ENCODE results near the gene TMEM37. TPM values are rescaled to one million over a fixed set of nuclear protein-coding genes. Genes with fewer than 3 reads are reported as not detected.

The TMEM37 gene
- total RNA-seq, 1 experiment from 2014 or later = 13.8 TPM

GRCh38 chr2:119476301-119477112, 44.9 kb downstream of the TMEM37 start:
- no TSS peak for BruUV-seq (replicated peaks)
- intact Hi-C loops (cut with micrococcal nuclease; ENCODE audit: unreplicated experiment) = loop anchor here (1.0 to 10.0 kb wide), 3 partner anchors 69 to 468 kb away; no protein-coding TSS in a partner anchor
- CTCF ChIA-PET = interaction anchor here (0.6 to 2.1 kb wide), 8 partner anchors 17 to 595 kb away, joined by 3 to 18 read pairs (median 6); no protein-coding TSS in a partner anchor
- H3K27ac ChIP-seq (ENCODE audit: low read depth, low read length, poor library complexity, severe bottlenecking) = no peak overlapping the region
- DNase-seq (ENCODE audit: low spot score) = peak; percentile 74
- no peaks in the 10 kb centered on the region for H3K36me3 ChIP-seq (ENCODE audit: insufficient read depth, low read length, poor library complexity, severe bottlenecking)
- H3K4me1 ChIP-seq (ENCODE audit: insufficient read depth, low read length, poor library complexity, severe bottlenecking) = peaks cover 11% of the 10 kb centered on the region
- POLR2A ChIA-PET (ENCODE audit: low non-redundant PET) = interaction anchor here (0.7 kb wide), 1 partner anchor 1393 kb away, joined by 3 read pairs; no protein-coding TSS in a partner anchor
- TF ChIP-seq CTCF (conservative IDR thresholded peaks at IDR 0.05; ENCODE audit: low read depth, low read length) (peak; percentile 99), EZH2 (IDR thresholded peaks at IDR 0.05; ENCODE audit: borderline replicate concordance, low read depth, low read length, poor library complexity, severe bottlenecking) (no peak)
- H3K27me3 ChIP-seq (replicated peaks; ENCODE audit: insufficient read depth, low read depth, low read length, poor library complexity) = no peaks in the 10 kb centered on the region
- H3K9me3 ChIP-seq (ENCODE audit: low read depth, low read length, poor library complexity, severe bottlenecking) = no peaks in the 10 kb centered on the region
- no peak overlapping the region for H3K4me3 ChIP-seq (ENCODE audit: low read depth, low read length, poor library complexity, severe bottlenecking)

GRCh38 chr2:119477113-119477505, 45.5 kb downstream of the TMEM37 start:
- ChIA-PET POLR2A (ENCODE audit: low non-redundant PET) (interaction anchor here (0.6 to 0.7 kb wide), 2 partner anchors 73 to 1394 kb away, joined by 3 to 4 read pairs; no protein-coding TSS in a partner anchor), CTCF (interaction anchor here (1.2 to 2.1 kb wide), 4 partner anchors 67 to 596 kb away, joined by 4 to 13 read pairs (median 7); no protein-coding TSS in a partner anchor)
- Histone ChIP-seq H3K27ac (ENCODE audit: low read depth, low read length, poor library complexity, severe bottlenecking) (no peak overlapping the region), H3K4me1 (ENCODE audit: insufficient read depth, low read length, poor library complexity, severe bottlenecking) (peaks cover 11% of the 10 kb centered on the region), H3K9me3 (ENCODE audit: low read depth, low read length, poor library complexity, severe bottlenecking) (no peaks in the 10 kb centered on the region), H3K27me3 (replicated peaks; ENCODE audit: insufficient read depth, low read depth, low read length, poor library complexity) (no peaks in the 10 kb centered on the region), H3K4me3 (ENCODE audit: low read depth, low read length, poor library complexity, severe bottlenecking) (no peak overlapping the region), H3K36me3 (ENCODE audit: insufficient read depth, low read length, poor library complexity, severe bottlenecking) (no peaks in the 10 kb centered on the region)
- BruUV-seq (replicated peaks) = no TSS peak
- no peak for DNase-seq (ENCODE audit: low spot score)
- TF ChIP-seq CTCF (conservative IDR thresholded peaks at IDR 0.05; ENCODE audit: low read depth, low read length) (no peak), EZH2 (IDR thresholded peaks at IDR 0.05; ENCODE audit: borderline replicate concordance, low read depth, low read length, poor library complexity, severe bottlenecking) (no peak)
- intact Hi-C loops (cut with micrococcal nuclease; ENCODE audit: unreplicated experiment) = loop anchor here (5.0 to 10.0 kb wide), 2 partner anchors 245 to 468 kb away; no protein-coding TSS in a partner anchor

GRCh38 chr2:119478188-119478977, 46.7 kb downstream of the TMEM37 start:
- Histone ChIP-seq H3K27ac (ENCODE audit: low read depth, low read length, poor library complexity, severe bottlenecking) (no peak overlapping the region), H3K4me3 (ENCODE audit: low read depth, low read length, poor library complexity, severe bottlenecking) (no peak overlapping the region), H3K27me3 (replicated peaks; ENCODE audit: insufficient read depth, low read depth, low read length, poor library complexity) (no peaks in the 10 kb centered on the region), H3K36me3 (ENCODE audit: insufficient read depth, low read length, poor library complexity, severe bottlenecking) (no peaks in the 10 kb centered on the region), H3K9me3 (ENCODE audit: low read depth, low read length, poor library complexity, severe bottlenecking) (no peaks in the 10 kb centered on the region), H3K4me1 (ENCODE audit: insufficient read depth, low read length, poor library complexity, severe bottlenecking) (peaks cover 11% of the 10 kb centered on the region)
- TF ChIP-seq CTCF (conservative IDR thresholded peaks at IDR 0.05; ENCODE audit: low read depth, low read length) = no peak
- TF ChIP-seq EZH2 (IDR thresholded peaks at IDR 0.05; ENCODE audit: borderline replicate concordance, low read depth, low read length, poor library complexity, severe bottlenecking) = no peak
- no TSS peak for BruUV-seq (replicated peaks)
- CTCF ChIA-PET = no interaction called here
- intact Hi-C loops (cut with micrococcal nuclease; ENCODE audit: unreplicated experiment) = loop anchor here (5.0 to 10.0 kb wide), 2 partner anchors 246 to 466 kb away; no protein-coding TSS in a partner anchor
- DNase-seq (ENCODE audit: low spot score) = peak; percentile 59
- POLR2A ChIA-PET (ENCODE audit: low non-redundant PET) = no interaction called here
